RWPE2 (cell line): ENCODE measurements around the gene USP24.

ENCODE experiments used
- ATAC-seq: fragments of 200-7000 bp; cut with Tn5 transposase; 3 replicates; pipeline ENCODE4 v1.9.1; 2021; ENCODE audit warnings: low read depth
- DNase-seq: peaks from one replicate; pipeline ENCODE4 v3.0.0-alpha.2; 2020; ENCODE audit warnings: low spot score
- H3K27ac ChIP-seq: fragments of 450-650 bp; 2 replicates; pipeline ENCODE4 v1.5.1; 2017; ENCODE audit warnings: mild to moderate bottlenecking; ENCODE audit not compliant: poor library complexity, severe bottlenecking
- H3K27me3 ChIP-seq: fragments of 250-450 bp; sonication (Bioruptor Pico); 2 replicates; pipeline ENCODE4 v1.5.1; 2021; ENCODE audit warnings: mild to moderate bottlenecking, moderate library complexity; ENCODE audit not compliant: insufficient read depth, poor library complexity, severe bottlenecking
- H3K36me3 ChIP-seq: fragments of 250-450 bp; sonication (Bioruptor Pico); 2 replicates; pipeline ENCODE4 v1.5.1; 2020; ENCODE audit warnings: low read depth, mild to moderate bottlenecking, moderate library complexity
- H3K4me1 ChIP-seq: fragments of 250-450 bp; sonication (Bioruptor Pico); 2 replicates; pipeline ENCODE4 v1.5.1; 2021; ENCODE audit warnings: mild to moderate bottlenecking, moderate library complexity; ENCODE audit not compliant: insufficient read depth, poor library complexity, severe bottlenecking
- H3K4me3 ChIP-seq: fragments of 250-450 bp; sonication (Bioruptor Pico); 2 replicates; pipeline ENCODE4 v1.5.1; 2021; ENCODE audit warnings: mild to moderate bottlenecking, moderate library complexity; ENCODE audit not compliant: severe bottlenecking
- H3K9me3 ChIP-seq: fragments of 250-450 bp; sonication (Bioruptor Pico); 2 replicates; pipeline ENCODE4 v1.5.1; 2021; ENCODE audit warnings: mild to moderate bottlenecking, moderate library complexity; ENCODE audit not compliant: severe bottlenecking
- CTCF ChIP-seq: fragments of 450-650 bp; IDR thresholded peaks from one replicate; pipeline ENCODE4 v1.5.1; 2017; ENCODE audit warnings: mild to moderate bottlenecking, moderate library complexity; ENCODE audit not compliant: poor library complexity, severe bottlenecking

Gene USP24

GRCh38 chr1:55210990-55211801 lies 4.0 kb downstream of the USP24 start:
- ATAC-seq (no peak), DNase-seq (no peak)
- peak overlapping the region; percentile 4 for H3K27ac ChIP-seq
- H3K27me3 ChIP-seq: no peaks in the 10 kb centered on the region
- peaks cover 16% of the 10 kb centered on the region for H3K36me3 ChIP-seq
- no peak for TF ChIP-seq CTCF
- no peaks in the 10 kb centered on the region for H3K9me3 ChIP-seq
- H3K4me3 ChIP-seq: no peak overlapping the region
- H3K4me1 ChIP-seq: peaks cover 27% of the 10 kb centered on the region

GRCh38 chr1:55209247-55209646 lies 5.9 kb downstream of the USP24 start:
- ATAC-seq: no peak
- no peak for DNase-seq
- H3K4me3 ChIP-seq: no peak overlapping the region
- H3K4me1 ChIP-seq: peaks cover 42% of the 10 kb centered on the region
- TF ChIP-seq CTCF: no peak
- H3K36me3 ChIP-seq: peaks cover 22% of the 10 kb centered on the region
- H3K27me3 ChIP-seq: no peaks in the 10 kb centered on the region
- no peak overlapping the region for H3K27ac ChIP-seq
- H3K9me3 ChIP-seq: no peaks in the 10 kb centered on the region

GRCh38 chr1:55206210-55206609 lies 9.0 kb downstream of the USP24 start:
- H3K27me3 ChIP-seq: no peaks in the 10 kb centered on the region
- no peak for DNase-seq
- no peaks in the 10 kb centered on the region for H3K9me3 ChIP-seq
- H3K27ac ChIP-seq: no peak overlapping the region
- no peak for TF ChIP-seq CTCF
- H3K4me3 ChIP-seq: no peak overlapping the region
- no peak for ATAC-seq
- H3K4me1 ChIP-seq: peaks cover 28% of the 10 kb centered on the region
- H3K36me3 ChIP-seq: peaks cover 13% of the 10 kb centered on the region

GRCh38 chr1:55204997-55205396 lies 10.2 kb downstream of the USP24 start:
- H3K36me3 ChIP-seq: peaks cover 10% of the 10 kb centered on the region; the same call in 1 of the 2 replicates
- H3K27me3 ChIP-seq: no peaks in the 10 kb centered on the region
- DNase-seq (no peak), ATAC-seq (no peak)
- no peaks in the 10 kb centered on the region for H3K9me3 ChIP-seq
- peaks cover 23% of the 10 kb centered on the region for H3K4me1 ChIP-seq
- H3K27ac ChIP-seq: no peak overlapping the region
- TF ChIP-seq CTCF: no peak
- H3K4me3 ChIP-seq: no peak overlapping the region

- H3K9me3 ChIP-seq: no peaks in the 10 kb centered on the region
- H3K27me3 ChIP-seq: no peaks in the 10 kb centered on the region
- peaks cover 18% of the 10 kb centered on the region for H3K36me3 ChIP-seq
- no peak overlapping the region for H3K27ac ChIP-seq
- TF ChIP-seq CTCF: no peak
- ATAC-seq (no peak), DNase-seq (no peak)
- no peak overlapping the region for H3K4me3 ChIP-seq
- H3K4me1 ChIP-seq: peaks cover 23% of the 10 kb centered on the region
Observed at GRCh38 chr1:55203064-55203463, 12.1 kb downstream of the USP24 start.
